LNCaP clone FGC (cell line): ENCODE data around the gene CGREF1.

Source experiments
- DNase-seq: peaks from one replicate; pipeline ENCODE4 v3.0.0-alpha.2; 2011; ENCODE audit warnings: low read depth
- H3K4me3 ChIP-seq: 2 replicates; pipeline ENCODE4 v1.5.1; 2011; ENCODE audit warnings: mild to moderate bottlenecking, low read depth, low read length, control low read depth
- CTCF ChIP-seq: IDR thresholded peaks from 2 replicates; pipeline ENCODE4 v1.5.1; 2012; ENCODE audit warnings: mild to moderate bottlenecking; ENCODE audit not compliant: control insufficient read depth, insufficient read depth; ENCODE audit errors: extremely low read depth

Gene CGREF1, protein sequence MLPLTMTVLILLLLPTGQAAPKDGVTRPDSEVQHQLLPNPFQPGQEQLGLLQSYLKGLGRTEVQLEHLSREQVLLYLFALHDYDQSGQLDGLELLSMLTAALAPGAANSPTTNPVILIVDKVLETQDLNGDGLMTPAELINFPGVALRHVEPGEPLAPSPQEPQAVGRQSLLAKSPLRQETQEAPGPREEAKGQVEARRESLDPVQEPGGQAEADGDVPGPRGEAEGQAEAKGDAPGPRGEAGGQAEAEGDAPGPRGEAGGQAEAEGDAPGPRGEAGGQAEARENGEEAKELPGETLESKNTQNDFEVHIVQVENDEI

DNA sequence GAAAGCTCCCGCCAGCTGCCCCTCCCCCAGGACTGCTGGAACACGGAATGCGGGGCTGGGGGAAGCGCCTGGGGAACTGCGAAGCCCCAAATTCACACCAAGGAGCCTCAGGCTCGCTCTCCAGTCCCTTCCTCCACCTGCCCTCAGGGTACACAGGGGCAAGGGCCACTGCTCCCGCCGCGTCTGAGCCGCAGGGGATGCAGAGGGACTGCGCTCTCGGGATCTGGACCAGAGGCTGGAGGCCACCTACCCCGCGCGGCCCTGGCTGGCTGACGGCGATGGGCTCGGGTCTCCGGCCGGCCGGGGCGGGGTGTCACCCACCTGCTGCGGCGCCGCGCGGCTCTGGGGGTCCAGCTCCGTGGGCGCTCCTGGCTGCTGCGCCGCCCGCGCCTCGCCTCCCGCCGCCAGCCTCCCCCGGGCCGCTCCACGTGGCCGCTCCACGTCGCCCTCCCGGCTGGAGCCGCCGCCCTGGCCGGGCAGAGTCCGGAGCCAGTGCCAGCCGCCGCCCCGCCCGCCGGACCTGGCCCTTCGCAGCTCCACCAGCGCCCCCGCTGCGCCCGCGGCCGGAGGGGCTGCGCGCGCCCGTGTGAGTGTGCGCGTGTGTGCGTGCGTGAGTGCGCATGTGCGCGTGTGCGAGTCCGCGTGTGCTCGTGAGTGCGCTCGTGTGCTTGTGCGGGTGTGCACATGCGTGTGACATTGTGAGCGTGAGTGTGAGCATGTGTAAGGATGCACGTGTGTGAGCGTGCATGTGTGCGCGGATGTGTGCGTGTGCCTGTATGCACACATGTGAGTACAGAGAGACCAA is at the start of gene CGREF1:
TSS of gene CGREF1 (minus strand) at position 604 of the 805 bp plus-strand sequence. CDS start 14,762 bp downstream, outside the sequence.
- peak within 1 kb of the TSS; percentile 69 for H3K4me3 ChIP-seq
- no peak for DNase-seq
- TF ChIP-seq CTCF: no peak

DNA sequence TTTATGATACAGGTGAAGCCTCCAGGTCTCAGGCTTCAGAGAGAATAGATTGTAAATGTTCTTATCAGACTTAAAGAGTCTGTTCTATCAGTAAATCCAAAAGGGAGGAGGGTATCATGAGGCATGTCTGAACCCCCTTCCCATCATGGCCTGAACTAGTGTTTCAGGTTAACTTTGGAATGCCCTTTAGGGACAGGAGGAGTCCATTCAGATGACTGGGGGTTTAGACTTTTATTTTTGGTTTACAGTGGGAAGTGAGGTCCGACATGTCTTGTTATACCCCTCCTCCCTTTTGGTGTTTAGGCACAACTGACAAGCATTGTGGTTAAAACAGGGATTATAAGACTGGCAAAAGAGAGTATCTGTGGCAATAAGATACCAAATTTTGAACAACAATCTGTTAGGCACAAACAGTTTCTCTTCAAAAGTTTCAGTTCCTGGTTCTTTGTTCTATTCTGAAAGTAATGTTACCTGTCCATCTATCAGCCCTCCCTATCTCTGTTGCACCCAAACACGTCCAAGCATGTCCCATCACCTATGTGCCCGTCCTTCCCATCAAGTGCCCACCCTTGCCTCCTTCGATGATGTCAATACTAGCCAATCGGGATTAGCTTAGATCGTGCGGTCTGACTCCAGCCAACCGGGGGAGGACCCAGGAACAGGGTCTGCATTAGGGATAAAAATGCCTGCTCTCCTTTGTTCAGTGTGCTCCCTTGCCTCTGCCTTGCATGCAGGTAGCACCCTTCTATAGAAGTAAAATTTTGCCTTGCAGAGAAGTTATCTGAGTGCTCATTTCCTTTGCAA is 46.2 kb upstream of the CGREF1 start:
- no peak overlapping the region for H3K4me3 ChIP-seq
- no peak for TF ChIP-seq CTCF
- DNase-seq: no peak

DNA sequence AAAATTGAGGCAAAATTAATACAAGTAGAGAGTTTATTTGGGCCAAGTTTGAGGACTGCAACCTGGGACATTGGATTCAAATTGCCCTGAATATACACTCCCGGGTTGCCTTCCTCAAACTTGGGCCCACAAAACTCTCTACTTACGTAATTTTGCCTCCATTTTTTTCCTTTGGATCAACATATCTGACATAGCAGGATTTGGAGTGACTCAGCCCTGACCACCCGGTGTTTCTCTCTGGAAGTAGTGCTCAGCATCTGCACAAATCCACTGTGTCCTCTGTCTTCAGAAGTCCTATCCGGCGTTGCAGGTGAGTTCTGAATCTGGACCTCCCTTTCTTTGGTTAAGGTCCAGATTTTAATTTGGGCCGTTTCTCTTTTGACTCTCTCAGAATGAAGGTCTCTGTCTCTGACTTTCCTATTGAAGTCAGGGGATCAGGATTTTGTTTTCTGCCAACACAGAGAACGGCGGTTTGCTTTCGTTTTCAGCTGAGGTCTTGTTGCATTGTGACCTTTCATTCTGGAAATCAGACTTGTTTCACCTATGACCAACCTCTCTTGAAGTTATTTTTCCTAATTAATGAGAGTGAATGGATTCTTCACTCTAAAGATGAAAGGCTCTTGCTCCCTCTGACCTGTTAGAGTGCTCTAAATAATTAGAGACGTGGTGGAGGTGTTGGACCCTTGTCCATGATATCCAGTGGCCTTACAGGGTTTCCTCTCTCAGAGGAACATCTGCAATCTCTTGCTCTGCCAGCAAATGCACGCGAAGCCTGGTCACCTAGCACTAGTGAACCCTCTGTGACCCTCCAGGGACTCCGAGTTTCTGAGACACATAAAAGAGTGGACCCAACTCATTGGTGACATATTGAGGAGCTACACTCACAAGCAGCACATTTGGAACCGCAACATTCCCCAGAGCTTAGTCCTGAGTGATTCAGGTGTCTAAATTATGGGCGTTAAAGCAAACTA is 43.5 kb upstream of the CGREF1 start:
- no peak for TF ChIP-seq CTCF
- DNase-seq: no peak
- no peak overlapping the region for H3K4me3 ChIP-seq

GRCh38 chr2:27160191-27160590 is 41.3 kb upstream of the CGREF1 start:
- no peak for TF ChIP-seq CTCF
- no peak overlapping the region for H3K4me3 ChIP-seq
- no peak for DNase-seq

DNA sequence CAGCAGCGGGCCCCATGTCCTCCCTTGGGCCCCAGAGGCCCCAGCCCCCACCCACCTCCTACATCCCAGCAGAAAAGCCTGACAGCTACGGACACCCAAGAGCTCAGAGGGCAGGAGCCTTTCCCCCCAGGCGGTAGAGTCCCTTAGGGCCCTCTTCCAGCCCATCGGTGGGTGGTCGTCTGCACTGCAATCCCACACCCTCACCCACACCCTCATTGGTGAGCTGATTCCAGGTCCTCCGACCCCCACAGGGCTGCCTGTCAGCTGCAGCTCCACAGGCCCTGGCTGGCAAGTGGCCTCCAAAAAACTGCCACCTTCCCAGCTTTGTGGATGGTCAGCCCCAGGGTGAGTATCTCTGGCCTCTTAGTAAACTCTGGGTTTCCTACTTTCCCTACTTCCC is 40.3 kb upstream of the CGREF1 start:
- H3K4me3 ChIP-seq: no peak overlapping the region
- TF ChIP-seq CTCF: no peak
- DNase-seq: no peak

- no peak for TF ChIP-seq CTCF
- DNase-seq: no peak
- H3K4me3 ChIP-seq: no peak overlapping the region
Observed at GRCh38 chr2:27158468-27158867, 39.5 kb upstream of the CGREF1 start.
